HG02852 (cell line): Measurements from ENCODE around the gene RASGRP4.
"Not testable (repeated sequence)": the region's sequence is repeated elsewhere in the genome, so short reads cannot be mapped to it uniquely, and the experiment has no call there.

Source experiments
- ATAC-seq: cut with Tn5 transposase; IDR thresholded peaks from one replicate; pipeline ENCODE4 v1.9.1; 2021; ENCODE audit warnings: mild to moderate bottlenecking, moderate library complexity; ENCODE audit not compliant: unreplicated experiment

Gene RASGRP4

GRCh38 chr19:38375098-38375493, 50.9 kb downstream of the RASGRP4 start:
- ATAC-seq = no peak

- ATAC-seq = peak; percentile 90
These were observed 51.5 kb downstream of the RASGRP4 start, which contains the start of gene PSMD8 for GRCh38 chr19:38374332-38375097. Gene PSMD8 (plus strand): TSS chr19:38374571. CDS start chr19:38374602, 31 bp downstream.

DNA sequence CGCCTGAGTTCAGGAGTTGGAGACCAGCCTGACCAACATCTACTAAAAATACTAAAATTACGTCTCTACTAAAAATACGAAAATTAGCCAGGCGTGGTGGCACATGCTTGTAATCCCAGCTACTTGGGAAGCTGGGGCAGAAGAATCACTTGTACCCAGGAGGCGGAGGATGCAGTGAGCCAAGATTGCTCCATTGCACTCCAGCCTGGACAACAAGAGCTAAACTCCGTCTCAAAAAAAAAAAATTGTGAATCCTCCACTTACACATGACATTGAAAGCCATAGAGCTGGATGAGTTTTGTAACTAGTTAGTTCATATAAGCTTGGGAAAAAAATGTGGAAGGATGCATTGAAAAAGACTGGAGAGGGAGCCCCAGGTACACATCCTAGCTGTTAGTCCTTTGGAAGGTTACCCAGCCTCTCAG, 52.1 kb downstream of the RASGRP4 start:
- no peak for ATAC-seq

DNA sequence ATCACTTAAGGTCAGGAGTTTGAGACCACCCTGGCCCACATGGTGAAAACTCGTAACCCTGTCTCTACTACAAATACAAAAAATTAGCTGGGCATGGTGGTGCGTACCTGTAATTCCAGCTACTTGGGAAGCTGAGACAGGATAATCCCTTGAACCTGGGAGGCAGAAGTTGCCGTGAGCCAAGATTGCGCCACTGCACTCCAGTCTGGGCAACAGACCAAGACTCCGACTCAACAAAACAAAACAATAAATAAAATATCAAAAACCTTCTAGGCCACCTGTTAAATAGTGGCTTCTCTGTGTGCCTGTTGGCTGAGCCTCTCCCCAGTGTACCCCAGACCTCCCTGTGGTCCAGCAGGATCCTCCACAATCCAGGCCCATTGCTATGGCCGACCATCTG, 54.9 kb downstream of the RASGRP4 start:
- no peak for ATAC-seq

GRCh38 chr19:38370299-38370698, 55.7 kb downstream of the RASGRP4 start:
- no peak for ATAC-seq

DNA sequence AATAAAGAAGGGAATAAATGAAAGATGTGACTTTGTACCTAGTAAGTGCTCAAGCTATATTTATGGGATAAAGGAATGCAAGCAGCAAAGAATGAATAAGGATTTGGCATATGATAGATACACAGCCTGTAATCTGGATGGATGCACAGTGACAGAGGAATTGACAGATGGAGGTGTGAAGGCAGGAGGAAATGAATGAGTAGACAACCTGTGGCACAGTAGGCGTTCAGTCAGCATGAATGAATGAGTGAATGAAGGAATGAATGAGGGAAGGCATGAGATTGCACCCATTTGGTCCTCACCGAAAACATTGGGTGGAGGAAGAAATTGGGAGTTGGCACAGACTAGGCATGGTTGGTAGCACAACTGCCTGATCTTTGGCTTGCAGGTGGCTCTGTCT, 56.4 kb downstream of the RASGRP4 start:
- ATAC-seq = no peak

DNA sequence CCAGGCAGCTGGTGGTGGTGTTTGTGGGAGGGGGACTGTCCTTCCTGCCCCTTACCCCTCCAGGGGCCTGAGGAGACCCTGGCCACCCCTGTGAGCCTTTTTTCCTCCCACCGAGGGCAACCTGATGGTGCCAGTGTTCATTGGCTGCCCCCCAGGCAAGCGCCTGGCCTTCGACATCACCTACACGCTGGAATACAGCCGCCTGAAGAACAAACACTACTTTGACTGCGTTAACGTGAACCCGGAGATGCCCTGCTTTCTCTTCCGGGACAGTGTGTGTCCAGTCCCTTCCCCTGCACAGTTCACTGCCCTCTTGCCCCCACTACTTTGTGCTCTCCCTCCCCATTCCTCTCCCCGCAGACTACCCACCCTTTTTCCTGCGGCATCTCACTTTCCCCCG, 59.0 kb downstream of the RASGRP4 start:
- no peak for ATAC-seq

DNA sequence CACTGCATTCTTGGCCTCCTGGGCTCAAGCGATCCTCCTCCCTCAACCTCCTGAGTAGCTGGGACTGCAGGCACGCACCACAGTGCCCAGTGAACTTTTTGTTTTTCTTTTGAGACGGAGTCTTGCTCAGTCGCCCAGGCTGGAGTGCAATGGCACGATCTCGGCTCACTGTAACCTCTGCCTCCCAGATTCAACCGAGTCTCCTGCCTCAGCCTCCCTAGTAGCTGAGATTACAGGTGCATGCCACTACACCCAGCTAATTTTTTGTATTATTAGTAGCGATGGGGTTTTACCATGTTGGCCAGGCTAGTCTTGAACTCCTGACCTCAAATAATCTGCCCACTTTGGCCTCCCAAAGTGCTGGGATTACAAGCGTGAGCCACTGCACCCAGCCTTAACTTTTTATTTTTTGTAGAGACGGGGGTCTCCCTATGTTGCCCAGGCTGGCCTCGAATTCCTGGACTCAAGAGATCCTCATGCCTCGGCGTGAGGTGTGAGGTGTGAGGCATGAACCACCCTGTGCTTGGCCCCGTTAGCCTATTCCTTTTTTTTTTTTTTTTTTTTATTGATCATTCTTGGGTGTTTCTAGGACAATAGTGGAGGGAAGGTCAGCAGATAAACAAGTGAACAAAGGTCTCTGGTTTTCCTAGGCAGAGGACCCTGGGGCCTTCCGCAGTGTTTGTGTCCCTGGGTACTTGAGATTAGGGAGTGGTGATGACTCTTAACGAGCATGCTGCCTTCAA, 62.9 kb downstream of the RASGRP4 start:
- not testable (repeated sequence) for ATAC-seq

- peak; percentile 47 for ATAC-seq
These were observed 63.7 kb downstream of the RASGRP4 start for GRCh38 chr19:38362076-38362945.

DNA sequence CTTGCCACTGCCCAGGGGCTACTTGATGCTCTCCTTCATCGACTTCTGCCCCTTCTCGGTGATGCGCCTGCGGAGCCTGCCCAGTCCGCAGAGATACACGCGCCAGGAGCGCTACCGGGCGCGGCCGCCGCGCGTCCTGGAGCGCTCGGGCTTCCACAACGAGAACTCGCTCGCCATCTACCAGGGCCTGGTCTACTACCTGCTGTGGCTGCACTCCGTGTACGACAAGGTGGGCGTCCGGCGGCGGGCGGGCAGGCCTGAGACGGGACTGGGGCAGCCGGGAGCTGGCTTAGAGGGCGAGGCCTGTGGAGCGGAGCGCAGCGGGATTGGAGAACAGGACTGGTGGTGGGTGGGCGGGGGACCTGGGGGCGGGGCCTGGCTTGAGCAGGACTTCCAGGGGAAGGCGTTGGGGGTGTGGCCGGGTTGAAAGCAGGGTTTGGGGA, 64.4 kb downstream of the RASGRP4 start:
- ATAC-seq = peak; percentile 40

DNA sequence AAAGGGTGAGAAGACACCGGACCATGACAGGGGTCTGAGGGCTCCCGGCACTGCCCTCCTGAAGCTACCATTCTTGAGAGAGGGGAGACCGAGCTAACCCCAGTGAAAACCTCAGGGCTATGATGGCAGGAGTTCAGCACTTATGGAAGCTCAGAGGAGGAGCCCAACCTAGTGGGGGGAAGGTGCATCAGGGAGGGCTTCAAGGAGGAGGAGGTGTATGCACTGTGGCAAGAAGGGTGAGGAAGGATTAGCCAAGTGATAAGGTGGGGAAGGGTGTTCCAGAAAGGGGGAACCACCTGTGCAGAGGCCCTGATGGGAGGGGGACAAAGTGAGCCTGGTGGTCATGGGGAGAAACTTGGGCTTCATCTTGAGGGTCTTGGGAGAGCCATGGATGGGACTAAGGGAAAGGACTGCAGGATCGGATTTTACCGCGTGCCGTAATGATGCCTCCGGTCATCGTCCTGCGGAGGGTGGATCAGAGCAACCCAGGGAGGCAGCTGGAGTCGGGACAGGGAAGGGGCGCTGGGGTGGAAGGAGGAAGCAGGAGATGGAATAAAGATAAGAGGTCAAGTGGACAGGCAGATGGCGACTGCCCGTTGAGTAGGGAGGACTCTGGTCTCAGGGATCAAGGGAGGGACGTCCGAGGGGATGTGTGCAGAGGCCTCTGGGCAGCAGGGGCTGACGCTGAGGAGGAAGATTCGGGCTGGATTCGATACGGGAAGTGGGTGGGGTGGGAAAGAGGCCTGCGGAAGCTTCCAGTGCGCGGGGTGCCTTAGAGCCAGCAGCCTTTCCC, 65.0 kb downstream of the RASGRP4 start:
- ATAC-seq = no peak

DNA sequence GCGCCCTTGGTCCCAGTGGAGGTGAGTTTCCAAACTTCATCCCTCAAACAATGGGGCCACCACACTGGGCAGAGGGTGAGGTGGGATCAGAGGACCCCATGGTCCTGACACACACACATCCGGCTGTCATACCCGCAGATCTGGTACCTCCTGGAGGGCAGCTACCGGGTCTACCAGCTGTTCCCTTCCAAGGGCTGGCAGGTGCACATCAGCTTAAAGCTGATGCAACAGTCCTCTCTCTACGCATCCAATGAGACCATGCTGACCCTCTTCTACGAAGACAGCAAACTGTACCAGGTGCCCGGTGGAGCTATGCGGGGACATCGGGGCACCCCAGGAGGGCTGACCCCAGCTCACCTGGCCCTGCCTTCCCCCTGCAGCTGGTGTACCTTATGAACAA, 65.7 kb downstream of the RASGRP4 start:
- no peak for ATAC-seq

- ATAC-seq = no peak
These were observed 66.6 kb downstream of the RASGRP4 start for GRCh38 chr19:38359242-38360021.
